Transverse colon (tissue), 4 donors: Measurements from ENCODE around the gene ARHGAP31. TPM values are rescaled to one million over a fixed set of nuclear protein-coding genes. Genes with fewer than 3 reads are reported as not detected.

Source experiments
- DNase-seq: peaks from one replicate; pipeline ENCODE4 v3.0.0-alpha.2; 2019
- H3K27ac ChIP-seq, 4 donors: fragments of 200-600 bp; sonication (generic); 2 replicates each; pipeline ENCODE4 v1.5.1; 2016 to 2018; ENCODE audit warnings: inconsistent platforms in 4 of 4
- H3K27me3 ChIP-seq: fragments of 200-600 bp; sonication (generic); 2 replicates; pipeline ENCODE4 v1.5.1; 2017; ENCODE audit warnings: inconsistent platforms
- H3K36me3 ChIP-seq, 4 donors: fragments of 200-600 bp; sonication (generic); 2 replicates each; pipeline ENCODE4 v1.5.1; 2017 to 2019; ENCODE audit warnings: inconsistent platforms in 4 of 4
- H3K4me1 ChIP-seq, 4 donors: fragments of 200-600 bp; sonication (generic); 2 replicates each; pipeline ENCODE4 v1.5.1; 2017 to 2020; ENCODE audit warnings: inconsistent platforms in 4 of 4
- H3K4me3 ChIP-seq, 4 donors: fragments of 200-600 bp; sonication (generic); 1 replicate in 1 of 4; 2 replicates in 3 of 4; pipeline versions ENCODE4 v1.5.1 to v1.6.1; 2017 to 2019; ENCODE audit warnings: inconsistent platforms in 4 of 4
- H3K9me3 ChIP-seq, 2 donors: fragments of 200-600 bp; sonication (generic); 2 replicates each; pipeline ENCODE4 v1.5.1; 2017 to 2019; ENCODE audit warnings: inconsistent platforms in 2 of 2
- CTCF ChIP-seq, 5 experiments: fragments of 200-600 bp in 3 of 5; fragments of 450-650 bp in 2 of 5; sonication (generic) in 3 of 5; IDR thresholded peaks; 1 replicate in 2 of 5; 2 replicates in 3 of 5; pipeline ENCODE4 v1.5.1; 2016 to 2017; ENCODE audit warnings: antibody characterized with exemption in 5 of 5, inconsistent platforms in 3 of 5, mild to moderate bottlenecking in 2 of 5, moderate library complexity in 1 of 5
- EP300 ChIP-seq: sonication (generic); formaldehyde crosslinking; IDR thresholded peaks from one replicate; pipeline ENCODE4 v1.6.1; 2017; ENCODE audit warnings: antibody characterized with exemption, low read depth
- POLR2A ChIP-seq: fragments of 450-650 bp; IDR thresholded peaks from one replicate; pipeline ENCODE4 v1.6.1; 2016; ENCODE audit warnings: antibody characterized with exemption, mild to moderate bottlenecking, moderate library complexity
- POLR2AphosphoS5 ChIP-seq, 3 donors: sonication (generic); formaldehyde crosslinking; IDR thresholded peaks; one replicate each; pipeline ENCODE4 v1.6.1; 2016; ENCODE audit warnings: antibody characterized with exemption in 3 of 3
- WGBS, 2 donors: methylation state at CpG; one replicate each; pipeline ENCODE4 v1.1.5; 2018; ENCODE audit warnings: low coverage in 1 of 2; 5-methylcytosine and 5-hydroxymethylcytosine counted together
- in situ Hi-C, 4 donors: fragments of 200-750 bp; cut with MboI; loops; one replicate each; pipeline versions ENCODE4 v1.15.0 to v1.15.1; 2017; ENCODE audit warnings: low sequenced_read_pairs in 3 of 4, low pct_ligation_motif_present in 1 of 4, low pct_unique_long_range_greater_than_20kb in 1 of 4
- intact Hi-C: fragments of 100-400 bp; cut with DNase I; formaldehyde crosslinking; loops from one replicate; pipeline ENCODE4 v1.15.1; 2023; ENCODE audit warnings: low total_unique reads
- total RNA-seq, 4 donors: library from RNA; depleted of rRNA; stranded (reverse); fragments of >200 nt; gene quantifications; one replicate each; pipeline ENCODE4 v1.1.0, GENCODE V29; 2016

Gene ARHGAP31
- total RNA-seq, 4 donors from 2014 or later, result 6.7 to 68.5 (median 9.6) TPM

GRCh38 chr3:119382134-119382533 lies 88.0 kb downstream of the ARHGAP31 start:
- 73 to 92% methylated on average over 2 to 7 of the region's 7 CpGs for whole genome bisulfite sequencing, 2 donors
- Histone ChIP-seq H3K27me3 (no peaks in the 10 kb centered on the region), H3K36me3 (no peaks in the 10 kb centered on the region), H3K4me3 (no peak overlapping the region), H3K4me1 (no peaks in the 10 kb centered on the region), H3K27ac (no peak overlapping the region), H3K9me3 (no peaks in the 10 kb centered on the region)
- DNase-seq, result no peak
- TF ChIP-seq EP300 (no peak), POLR2AphosphoS5 (IDR thresholded peaks at IDR 0.05) (no peak), CTCF (IDR thresholded peaks at IDR 0.05) (no peak), POLR2A (no peak)
- in situ Hi-C loops, result loop anchor here in 1 of 4 donors (25.0 kb wide), 1 partner anchor 495 kb away; no protein-coding TSS in a partner anchor
- intact Hi-C loops, result no loop called here

GRCh38 chr3:119388577-119388976 lies 94.4 kb downstream of the ARHGAP31 start:
- WGBS, 2 donors, result 61 to 94% methylated on average over 3 to 8 of the region's 8 CpGs
- Histone ChIP-seq H3K4me3 (no peak overlapping the region), H3K27ac (no peak overlapping the region), H3K36me3 (no peaks in the 10 kb centered on the region), H3K9me3 (no peaks in the 10 kb centered on the region), H3K27me3 (no peaks in the 10 kb centered on the region), H3K4me1 (no peaks in the 10 kb centered on the region)
- DNase-seq, result no peak
- in situ Hi-C loops (loop anchor here in 1 of 4 donors (25.0 kb wide), 1 partner anchor 501 kb away; no protein-coding TSS in a partner anchor), intact Hi-C loops (no loop called here)
- TF ChIP-seq CTCF (IDR thresholded peaks at IDR 0.05) (peak in 2 of 5 experiments; percentile 15 to 28), EP300 (no peak)

- TF ChIP-seq EP300 (no peak), POLR2A (no peak), POLR2AphosphoS5 (IDR thresholded peaks at IDR 0.05) (no peak), CTCF (IDR thresholded peaks at IDR 0.05) (no peak)
- intact Hi-C loops (no loop called here), in situ Hi-C loops (loop anchor here in 1 of 4 donors (25.0 kb wide), 1 partner anchor 509 kb away; no protein-coding TSS in a partner anchor)
- H3K36me3 ChIP-seq, result peaks cover 0 to 6% (median 2%) of the 10 kb centered on the region in 4 donors
- H3K27ac ChIP-seq, result peak overlapping the region in 1 of 4 donors; percentile 22
- H3K9me3 ChIP-seq, result no peaks in the 10 kb centered on the region
- no peaks in the 10 kb centered on the region for H3K27me3 ChIP-seq
- H3K4me3 ChIP-seq, result no peak overlapping the region
- no peaks in the 10 kb centered on the region for H3K4me1 ChIP-seq
- WGBS, 2 donors, result 81 to 82% methylated on average over 1 to 2 of the region's 2 CpGs
- DNase-seq, result no peak
Observed at GRCh38 chr3:119395923-119396358, 101.8 kb downstream of the ARHGAP31 start.

GRCh38 chr3:119396870-119397269 lies 102.7 kb downstream of the ARHGAP31 start:
- Histone ChIP-seq H3K27me3 (no peaks in the 10 kb centered on the region), H3K36me3 (peaks cover 0 to 6% (median 2%) of the 10 kb centered on the region in 4 donors), H3K27ac (no peak overlapping the region), H3K4me3 (no peak overlapping the region), H3K4me1 (no peaks in the 10 kb centered on the region), H3K9me3 (no peaks in the 10 kb centered on the region)
- WGBS, 2 donors, result 83 to 97% methylated on average over 1 to 2 of the region's 2 CpGs
- in situ Hi-C loops (loop anchor here in 1 of 4 donors (25.0 kb wide), 1 partner anchor 510 kb away; no protein-coding TSS in a partner anchor), intact Hi-C loops (no loop called here)
- no peak for TF ChIP-seq EP300
- TF ChIP-seq CTCF (IDR thresholded peaks at IDR 0.05), result no peak
- no peak for TF ChIP-seq POLR2AphosphoS5 (IDR thresholded peaks at IDR 0.05)
- TF ChIP-seq POLR2A, result no peak
- no peak for DNase-seq
